NCI-H2171 (cell line): ENCODE measurements around the gene ATXN1.
"Not testable (repeated sequence)": the region's sequence is repeated elsewhere in the genome, so short reads cannot be mapped to it uniquely, and the experiment has no call there.

ENCODE experiments used
- DNase-seq: peaks from one replicate; lab custom pipeline; 2025; lab: John Stamatoyannopoulos, UW

Gene ATXN1

GRCh38 chr6:16383607-16384206 is 377.6 kb downstream of the ATXN1 start:
- DNase-seq = no peak

- DNase-seq = not testable (repeated sequence)
Observed at GRCh38 chr6:16381968-16382367, 379.3 kb downstream of the ATXN1 start.

GRCh38 chr6:16380220-16380809 is 380.9 kb downstream of the ATXN1 start:
- no peak for DNase-seq

- DNase-seq = not testable (repeated sequence)
Observed at GRCh38 chr6:16378360-16378759, 382.9 kb downstream of the ATXN1 start.

GRCh38 chr6:16377470-16377869 is 383.8 kb downstream of the ATXN1 start:
- no peak for DNase-seq

GRCh38 chr6:16375843-16376242 is 385.4 kb downstream of the ATXN1 start:
- no peak for DNase-seq

- no peak for DNase-seq
Observed at GRCh38 chr6:16375206-16375605, 386.1 kb downstream of the ATXN1 start.

GRCh38 chr6:16374461-16375200 is 386.6 kb downstream of the ATXN1 start:
- no peak for DNase-seq

- DNase-seq = no peak
Observed at GRCh38 chr6:16374016-16374415, 387.2 kb downstream of the ATXN1 start.

GRCh38 chr6:16372029-16372776 is 389.1 kb downstream of the ATXN1 start:
- DNase-seq = no peak

- no peak for DNase-seq
Observed at GRCh38 chr6:16371401-16371800, 389.9 kb downstream of the ATXN1 start.

- DNase-seq = no peak
Observed at GRCh38 chr6:16370943-16371342, 390.3 kb downstream of the ATXN1 start.

GRCh38 chr6:16369989-16370388 is 391.3 kb downstream of the ATXN1 start:
- DNase-seq = no peak

- DNase-seq = no peak
Observed at GRCh38 chr6:16369140-16369745, 392.0 kb downstream of the ATXN1 start.

- no peak for DNase-seq
Observed at GRCh38 chr6:16367571-16367970, 393.7 kb downstream of the ATXN1 start.

GRCh38 chr6:16363749-16364148 is 397.5 kb downstream of the ATXN1 start:
- no peak for DNase-seq

- no peak for DNase-seq
Observed at GRCh38 chr6:16362819-16363589, 398.3 kb downstream of the ATXN1 start.

- DNase-seq = no peak
Observed at GRCh38 chr6:16362296-16362695, 399.0 kb downstream of the ATXN1 start.

GRCh38 chr6:16361861-16362260 is 399.4 kb downstream of the ATXN1 start:
- no peak for DNase-seq

- DNase-seq = no peak
Observed at GRCh38 chr6:16361121-16361520, 400.1 kb downstream of the ATXN1 start.

GRCh38 chr6:16360365-16360764 is 400.9 kb downstream of the ATXN1 start:
- no peak for DNase-seq
